ENCODE measurements around the gene PRRC2B.
A peak's percentile ranks its signal among the peaks of the same experiment; 100 is the strongest.
"Not testable (repeated sequence)": the region's sequence is repeated elsewhere in the genome, so short reads cannot be mapped to it uniquely, and the experiment has no call there.

PRRC2B gene

GRCh38 chr9:131393622-131394463 is at the start of gene PRRC2B:
Gene PRRC2B, plus strand, starts transcription at chr9:131394086. Its CDS starts 36,059 bp downstream, at chr9:131430145.
- DNase-seq (ENCODE audit: low spot score) = no peak

GRCh38 chr9:131344931-131345535 is 48.9 kb upstream of the PRRC2B start:
- DNase-seq (ENCODE audit: low spot score) = not testable (repeated sequence)

GRCh38 chr9:131346559-131346958 is 47.3 kb upstream of the PRRC2B start:
- DNase-seq (ENCODE audit: low spot score) = no peak

GRCh38 chr9:131347376-131348020 is 46.4 kb upstream of the PRRC2B start:
- DNase-seq (ENCODE audit: low spot score) = no peak

GRCh38 chr9:131348631-131349521 is 45.0 kb upstream of the PRRC2B start:
- no peak for DNase-seq (ENCODE audit: low spot score)

DNA sequence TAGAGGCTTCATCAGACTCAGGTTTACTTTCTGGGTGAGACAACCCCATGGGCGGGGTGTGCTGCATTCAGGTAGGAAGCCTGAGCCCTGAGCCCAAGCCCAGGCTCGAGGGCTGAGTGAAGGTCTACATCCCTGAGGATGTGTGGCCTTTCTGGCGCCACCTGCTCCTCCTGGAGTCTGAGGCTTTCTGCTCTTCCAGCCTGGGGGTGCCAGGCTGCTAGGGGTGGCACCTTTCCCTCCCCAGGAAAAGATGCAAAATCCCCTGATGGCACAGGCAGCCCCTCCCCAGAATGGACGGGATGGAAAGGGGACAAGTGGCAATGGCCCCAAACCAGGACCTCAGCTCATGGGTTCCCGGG is 44.4 kb upstream of the PRRC2B start:
- no peak for DNase-seq (ENCODE audit: low spot score)

GRCh38 chr9:131349881-131350563 is 43.9 kb upstream of the PRRC2B start:
- DNase-seq (ENCODE audit: low spot score) = peak; percentile 77

- DNase-seq (ENCODE audit: low spot score) = peak; percentile 86
Observed at GRCh38 chr9:131356479-131356878, 37.4 kb upstream of the PRRC2B start.

- DNase-seq (ENCODE audit: low spot score) = no peak
Observed at GRCh38 chr9:131358556-131358955, 35.3 kb upstream of the PRRC2B start.

GRCh38 chr9:131361202-131361833 is 32.6 kb upstream of the PRRC2B start:
- peak; percentile 20 for DNase-seq (ENCODE audit: low spot score)

- no peak for DNase-seq (ENCODE audit: low spot score)
Observed at GRCh38 chr9:131365546-131365945, 28.3 kb upstream of the PRRC2B start.

GRCh38 chr9:131366761-131367401 is 27.0 kb upstream of the PRRC2B start:
- no peak for DNase-seq (ENCODE audit: low spot score)

DNA sequence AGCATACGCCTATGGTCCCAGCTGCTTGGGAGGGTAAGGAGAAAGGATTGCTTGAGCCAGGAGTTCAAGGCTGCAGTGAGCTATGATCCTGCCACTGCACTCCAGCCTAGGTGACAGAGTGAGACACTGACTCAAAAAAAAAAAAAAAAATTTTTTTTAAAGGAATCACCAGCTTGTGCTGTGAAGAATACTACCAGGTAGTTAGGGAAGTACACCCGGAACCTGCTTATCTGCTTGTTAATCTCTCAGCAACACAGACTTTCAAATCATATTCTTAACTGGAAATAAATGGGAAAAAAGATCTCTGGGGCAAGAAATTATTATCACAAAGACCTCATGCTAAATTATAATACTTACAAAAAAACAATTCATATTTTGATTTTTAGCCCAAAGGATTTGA is 26.4 kb upstream of the PRRC2B start:
- DNase-seq (ENCODE audit: low spot score) = no peak

DNA sequence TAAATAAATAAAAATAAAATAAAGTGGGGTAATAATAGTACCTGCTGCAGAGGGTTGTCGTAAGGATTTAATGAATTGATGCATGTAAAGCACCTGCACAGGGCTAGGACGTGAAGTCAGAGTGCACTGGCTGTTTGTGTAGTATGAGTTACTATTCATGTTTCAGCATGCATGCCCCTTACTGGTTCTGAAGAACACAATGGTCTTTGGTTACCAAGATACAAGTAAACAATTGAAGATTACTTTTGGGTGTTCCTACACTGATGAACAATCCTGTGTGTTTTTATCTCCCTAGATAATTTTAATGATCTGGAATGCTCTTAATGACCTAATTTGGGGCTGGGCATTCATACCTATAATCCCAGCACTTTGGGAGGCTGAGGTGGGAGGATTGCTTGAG is 23.2 kb upstream of the PRRC2B start:
- DNase-seq (ENCODE audit: low spot score) = no peak

DNA sequence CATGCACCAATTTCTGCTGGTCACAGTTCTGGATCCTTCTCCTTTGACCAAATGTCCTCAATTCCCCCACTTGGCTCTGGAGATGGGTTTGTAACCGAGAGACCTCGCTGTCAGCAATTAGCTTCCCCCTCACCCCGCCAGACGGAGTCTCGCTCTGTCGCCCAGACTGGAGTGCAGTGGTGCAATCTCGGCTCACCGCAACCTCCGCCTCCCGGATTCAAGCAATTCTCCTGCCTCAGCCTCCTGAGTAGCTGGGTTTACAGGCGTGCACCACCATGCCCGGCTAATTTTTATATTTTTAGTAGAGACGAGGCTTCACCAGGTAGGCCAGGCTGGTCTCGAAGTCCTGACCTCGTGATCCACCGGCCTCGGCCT is 21.3 kb upstream of the PRRC2B start:
- not testable (repeated sequence) for DNase-seq (ENCODE audit: low spot score)

- not testable (repeated sequence) for DNase-seq (ENCODE audit: low spot score)
Observed at GRCh38 chr9:131374638-131375037, 19.2 kb upstream of the PRRC2B start.

GRCh38 chr9:131379056-131379455 is 14.8 kb upstream of the PRRC2B start:
- no peak for DNase-seq (ENCODE audit: low spot score)

DNA sequence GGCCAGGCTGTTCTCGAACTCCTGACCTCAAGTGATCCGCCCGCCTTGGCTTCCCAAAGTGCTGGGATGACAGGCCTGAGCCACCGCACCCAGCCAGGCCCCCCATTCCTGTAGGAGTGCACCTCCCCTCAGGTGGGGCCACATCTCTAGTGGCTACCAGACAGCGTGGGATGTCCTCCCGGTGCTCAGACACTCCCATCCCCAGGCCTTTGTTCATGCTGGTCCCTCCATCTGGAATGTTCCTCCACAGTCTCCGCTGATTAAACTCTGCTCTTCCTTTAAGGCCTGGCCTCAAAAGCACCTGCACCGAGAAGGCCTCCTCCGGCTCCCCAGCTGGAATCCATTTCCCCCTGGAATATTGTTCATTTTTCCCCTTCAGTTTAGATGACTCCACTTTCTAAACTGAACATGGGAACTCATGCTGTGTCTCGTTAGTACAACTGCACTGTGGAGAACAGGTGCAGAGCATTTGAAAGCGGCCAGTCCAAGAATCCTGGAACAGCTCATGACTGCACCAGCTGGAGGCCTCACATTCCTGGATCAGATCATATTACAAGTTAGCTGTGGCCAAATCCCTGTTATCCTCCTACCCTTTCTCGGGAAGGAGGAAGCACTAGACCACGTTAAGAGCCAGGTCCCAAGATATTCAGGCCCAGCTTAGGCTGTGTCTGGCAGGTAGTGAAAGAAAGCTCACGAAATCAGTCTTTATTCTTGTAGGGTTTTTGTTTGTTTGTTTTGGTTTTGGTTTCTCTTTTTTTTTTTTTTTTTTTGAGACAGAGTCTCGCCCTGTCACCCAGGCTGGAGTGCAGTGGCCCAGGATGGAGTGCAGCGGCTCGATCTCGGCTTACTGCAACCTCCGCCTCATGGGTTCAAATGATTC is 10.8 kb upstream of the PRRC2B start:
- peak; percentile 29 for DNase-seq (ENCODE audit: low spot score)

GRCh38 chr9:131385296-131385695 is 8.6 kb upstream of the PRRC2B start:
- DNase-seq (ENCODE audit: low spot score) = no peak

All from pons (tissue), 1 donor.